Measurements from ENCODE around the gene FAM50B.

Gene FAM50B

GRCh38 chr6:3848925-3849605 lies at the start of gene FAM50B:
Gene FAM50B, plus strand, starts transcription at chr6:3849373. Its CDS starts 439 bp downstream, at chr6:3849812.
- DNase-seq (ENCODE audit: low spot score): peak; percentile 72

- no peak for DNase-seq (ENCODE audit: low spot score)
Observed at GRCh38 chr6:3799719-3800118, 49.5 kb upstream of the FAM50B start.

- DNase-seq (ENCODE audit: low spot score): no peak
Observed at GRCh38 chr6:3800850-3801591, 48.2 kb upstream of the FAM50B start.

DNA sequence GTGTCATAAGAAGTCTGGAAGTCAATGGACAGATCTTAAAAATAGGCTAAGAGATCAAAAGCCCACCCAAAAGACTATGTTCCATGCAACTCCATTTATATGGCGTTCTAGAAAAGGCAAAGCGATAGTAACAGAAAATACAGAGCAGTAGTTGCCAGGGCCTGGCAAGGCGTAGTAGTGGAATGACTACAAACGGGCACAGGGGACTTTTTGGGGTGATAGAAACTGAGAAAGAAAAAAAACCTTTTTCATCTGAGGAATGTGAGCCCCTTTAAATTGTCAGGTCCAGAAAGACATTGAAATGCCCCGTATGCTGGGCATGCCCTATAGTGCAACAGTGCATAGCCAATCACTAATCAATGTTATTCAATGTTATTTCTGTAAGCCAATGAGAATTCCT lies 47.2 kb upstream of the FAM50B start:
- DNase-seq (ENCODE audit: low spot score): no peak

- DNase-seq (ENCODE audit: low spot score): no peak
Observed at GRCh38 chr6:3803627-3804468, 45.3 kb upstream of the FAM50B start.

DNA sequence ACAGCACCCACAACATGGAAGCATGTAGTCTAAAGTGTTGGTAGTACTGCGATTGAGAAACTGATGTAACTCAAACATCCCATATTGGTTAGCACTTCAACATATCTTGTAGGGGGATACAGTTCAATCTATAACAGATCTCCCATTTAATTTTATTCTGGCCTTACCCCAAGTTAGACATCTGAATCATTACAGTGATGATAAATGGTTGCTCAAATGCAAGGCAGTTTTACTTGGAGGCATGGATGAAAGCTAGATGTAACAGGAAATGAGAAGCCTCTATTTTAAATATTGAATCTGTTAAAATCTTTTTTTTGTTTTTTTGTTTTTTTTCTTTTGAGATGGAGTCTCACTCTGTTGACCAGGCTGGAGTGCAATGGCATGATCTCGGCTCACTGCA lies 44.2 kb upstream of the FAM50B start:
- DNase-seq (ENCODE audit: low spot score): no peak

GRCh38 chr6:3805448-3806123 lies 43.6 kb upstream of the FAM50B start:
- no peak for DNase-seq (ENCODE audit: low spot score)

GRCh38 chr6:3806169-3806922 lies 42.8 kb upstream of the FAM50B start:
- DNase-seq (ENCODE audit: low spot score): no peak

GRCh38 chr6:3808199-3808598 lies 41.0 kb upstream of the FAM50B start:
- DNase-seq (ENCODE audit: low spot score): no peak

DNA sequence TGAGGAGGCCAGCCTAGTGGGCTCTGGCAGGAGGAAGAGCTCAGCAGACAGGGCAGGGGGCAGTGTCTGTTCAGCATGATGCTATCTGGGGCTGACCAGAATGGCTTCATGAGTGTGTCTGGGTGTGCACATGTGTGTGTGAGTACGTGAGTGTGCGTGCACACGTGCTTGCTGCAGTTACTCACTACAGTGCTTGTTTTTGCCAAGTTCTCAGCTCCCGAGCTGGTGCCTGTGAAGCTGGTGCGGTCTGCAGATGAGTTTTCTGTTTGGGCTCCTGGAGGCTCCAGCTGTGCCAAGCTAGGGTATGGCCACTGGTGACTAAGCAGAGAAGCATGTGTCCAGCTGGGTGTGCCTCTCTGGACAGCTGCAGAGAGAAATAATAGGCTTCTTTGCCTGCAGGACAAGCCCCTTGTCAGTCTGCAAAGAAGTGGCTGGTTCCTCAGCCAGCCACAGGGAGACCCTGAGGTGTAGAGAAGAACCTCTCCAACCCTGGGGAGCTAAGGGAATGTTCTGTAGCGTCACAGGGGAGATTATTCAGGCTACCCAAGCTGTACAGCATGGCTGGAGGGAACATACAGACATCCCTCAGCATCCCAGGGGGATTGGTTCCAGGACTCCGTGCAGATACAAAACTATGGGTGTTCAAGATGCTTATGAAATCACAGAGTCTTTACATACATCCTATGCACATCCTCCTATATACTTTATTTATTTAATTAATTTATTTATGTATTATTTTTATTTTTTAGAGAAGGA lies 40.2 kb upstream of the FAM50B start:
- DNase-seq (ENCODE audit: low spot score): no peak

GRCh38 chr6:3809515-3809891 lies 39.7 kb upstream of the FAM50B start:
- DNase-seq (ENCODE audit: low spot score): no peak

DNA sequence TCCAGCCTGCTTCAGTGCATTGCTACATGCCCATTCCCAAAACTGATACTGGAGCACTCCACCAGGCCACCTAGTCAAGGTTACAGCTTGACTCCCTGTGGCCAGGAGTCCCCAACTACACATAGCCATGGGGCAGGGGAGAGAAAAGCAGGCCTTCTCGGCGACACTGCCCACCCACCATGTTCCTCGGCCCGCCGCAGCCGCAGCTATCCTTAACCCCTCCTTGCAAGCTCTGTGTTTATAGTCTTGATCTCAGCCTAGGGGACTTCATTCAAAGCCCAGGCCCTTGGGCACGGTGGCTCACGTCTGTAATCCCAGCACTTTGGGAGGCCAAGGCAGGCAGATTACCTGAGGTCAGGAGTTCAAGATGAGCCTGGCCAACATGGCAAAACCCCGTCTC lies 39.2 kb upstream of the FAM50B start:
- DNase-seq (ENCODE audit: low spot score): no peak

DNA sequence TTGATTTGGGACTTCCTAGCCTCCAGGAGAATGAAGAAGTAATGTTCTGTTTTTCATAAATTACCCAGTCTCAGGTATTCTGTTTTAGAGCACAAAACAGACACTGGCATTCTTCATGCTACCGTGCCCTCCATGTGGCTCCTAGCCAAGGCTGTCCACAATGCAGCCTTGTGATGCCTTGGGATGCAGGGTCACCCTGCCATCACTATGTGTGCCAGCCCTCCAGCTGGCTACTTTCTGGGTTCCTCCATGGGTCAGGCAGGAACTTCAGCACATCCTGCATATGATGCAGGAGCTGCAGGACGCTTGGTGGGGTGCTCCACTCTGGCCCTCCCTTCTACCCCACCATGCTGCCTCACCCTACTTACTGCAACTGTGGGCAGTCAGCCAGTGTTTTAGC lies 38.0 kb upstream of the FAM50B start:
- DNase-seq (ENCODE audit: low spot score): no peak

- no peak for DNase-seq (ENCODE audit: low spot score)
Observed at GRCh38 chr6:3812596-3812995, 36.6 kb upstream of the FAM50B start.

DNA sequence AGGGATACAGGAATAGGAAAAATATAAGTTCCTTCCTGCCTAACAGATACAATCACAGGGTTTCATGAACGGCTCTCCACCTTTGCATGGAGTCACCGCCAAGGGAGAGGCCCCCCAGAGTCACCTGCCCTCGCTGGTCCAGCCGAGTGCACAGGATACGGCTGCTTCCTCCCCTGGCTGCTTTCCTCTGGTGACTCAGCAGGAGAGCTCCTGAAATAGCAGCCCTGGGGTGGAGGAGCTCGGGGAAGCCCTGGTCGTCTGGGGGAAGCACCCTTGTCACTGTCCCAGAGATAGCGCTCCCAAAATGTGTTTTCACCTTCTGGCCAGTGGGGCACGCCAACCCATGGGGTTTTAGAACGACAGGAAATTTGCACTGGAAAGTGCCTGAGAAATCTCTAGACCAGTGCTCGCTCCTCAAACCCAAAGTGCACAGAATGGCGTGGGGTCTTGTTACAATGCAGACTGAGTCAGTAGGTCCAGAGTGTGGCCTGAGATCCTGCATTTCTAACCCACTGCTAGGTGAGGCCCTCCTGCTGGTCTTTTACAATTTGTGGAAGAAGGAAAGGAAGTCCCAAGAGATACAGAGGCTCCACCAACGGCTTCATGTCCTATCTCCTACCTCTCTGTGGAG lies 35.9 kb upstream of the FAM50B start:
- no peak for DNase-seq (ENCODE audit: low spot score)

GRCh38 chr6:3813918-3814317 lies 35.3 kb upstream of the FAM50B start:
- no peak for DNase-seq (ENCODE audit: low spot score)

DNA sequence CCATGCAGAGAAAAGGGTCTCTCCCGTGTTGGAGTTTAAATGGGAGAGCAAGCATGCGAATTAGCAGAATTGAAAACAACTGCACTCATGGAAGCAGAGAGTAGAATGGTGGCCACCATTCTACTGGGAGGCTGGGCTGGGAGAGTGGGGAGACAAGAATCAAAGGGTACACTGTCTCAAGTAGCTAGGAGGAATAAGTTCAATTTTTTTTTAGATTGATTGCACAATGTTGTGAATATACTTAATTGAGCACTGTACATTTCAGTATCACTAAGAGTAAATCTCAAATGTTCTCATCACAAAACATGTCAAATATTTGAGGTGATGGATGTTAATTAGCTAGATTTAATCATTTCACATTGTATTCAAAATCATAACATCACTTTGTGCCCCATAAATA lies 34.6 kb upstream of the FAM50B start:
- no peak for DNase-seq (ENCODE audit: low spot score)

DNA sequence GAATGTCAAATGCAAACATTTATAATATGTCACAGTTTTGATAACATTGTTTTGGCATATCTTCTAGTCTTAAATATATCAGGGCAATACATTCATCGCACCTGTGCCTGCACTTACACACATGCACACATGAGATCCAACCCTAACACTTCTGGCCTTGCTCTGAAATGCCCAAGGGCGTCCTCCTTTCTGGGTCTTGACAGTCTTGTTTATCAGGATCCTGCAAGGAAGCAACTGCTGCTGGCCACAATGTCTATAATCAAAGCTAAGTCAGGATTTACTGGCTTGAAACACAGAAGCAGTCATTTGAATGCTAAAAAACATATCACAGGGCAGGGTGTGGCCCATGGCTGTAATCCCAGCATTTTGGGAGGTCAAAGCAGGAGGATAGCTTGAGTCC lies 32.9 kb upstream of the FAM50B start:
- no peak for DNase-seq (ENCODE audit: low spot score)

DNA sequence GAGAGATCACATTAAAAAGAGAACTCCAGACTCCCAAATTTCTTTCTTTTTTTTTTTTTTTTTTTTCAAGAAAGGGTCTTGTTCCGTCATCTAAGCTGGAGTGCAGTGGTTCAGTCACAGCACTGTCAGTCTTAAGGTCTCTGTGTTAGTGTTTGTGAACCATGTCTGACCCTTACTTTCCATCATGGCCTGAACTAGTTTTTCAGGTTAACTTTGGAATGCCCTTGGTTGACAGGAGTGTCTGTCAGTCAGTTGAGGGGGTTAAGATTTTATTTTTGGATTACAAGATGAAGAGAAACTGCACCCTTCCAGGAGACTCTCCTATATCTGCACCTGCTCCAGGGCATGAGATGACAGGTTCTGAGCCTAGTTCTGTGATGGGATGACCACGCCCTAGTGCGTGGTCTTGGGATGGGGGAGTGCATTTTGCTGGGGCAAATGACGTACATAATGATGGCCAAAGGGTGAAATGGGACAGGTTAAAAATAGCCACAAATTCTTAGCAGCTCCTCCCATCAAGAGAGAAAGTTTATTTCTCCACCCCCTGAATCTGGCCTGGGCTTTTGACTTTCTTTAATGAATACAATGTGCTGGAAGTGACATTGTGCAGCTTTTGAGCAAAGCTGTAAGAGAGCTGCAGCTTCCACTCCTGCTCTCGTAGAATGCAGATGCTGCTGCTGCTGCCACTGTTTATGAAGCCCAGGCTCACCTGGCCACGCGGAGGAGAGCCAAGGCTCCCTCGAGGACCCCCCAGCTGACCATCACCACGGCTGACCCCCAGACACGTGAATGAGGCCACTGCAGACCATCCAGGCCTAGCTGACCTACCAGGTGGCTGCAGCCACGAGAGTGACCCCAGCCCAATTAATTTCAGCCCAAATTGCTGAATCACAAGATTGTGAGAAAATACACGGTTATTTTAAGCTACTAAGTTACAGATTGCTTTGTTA lies 29.7 kb upstream of the FAM50B start:
- DNase-seq (ENCODE audit: low spot score): no peak

Measured in HuH-7.5 (cell line).